ENCODE measurements around the gene BMF. TPM values are rescaled to one million over a fixed set of nuclear protein-coding genes. Genes with fewer than 3 reads are reported as not detected.

Gene BMF
- total and polyA plus RNA-seq, 4 experiments from 2014 or later: 0.55 to 13.7 (median 7.1) TPM

DNA sequence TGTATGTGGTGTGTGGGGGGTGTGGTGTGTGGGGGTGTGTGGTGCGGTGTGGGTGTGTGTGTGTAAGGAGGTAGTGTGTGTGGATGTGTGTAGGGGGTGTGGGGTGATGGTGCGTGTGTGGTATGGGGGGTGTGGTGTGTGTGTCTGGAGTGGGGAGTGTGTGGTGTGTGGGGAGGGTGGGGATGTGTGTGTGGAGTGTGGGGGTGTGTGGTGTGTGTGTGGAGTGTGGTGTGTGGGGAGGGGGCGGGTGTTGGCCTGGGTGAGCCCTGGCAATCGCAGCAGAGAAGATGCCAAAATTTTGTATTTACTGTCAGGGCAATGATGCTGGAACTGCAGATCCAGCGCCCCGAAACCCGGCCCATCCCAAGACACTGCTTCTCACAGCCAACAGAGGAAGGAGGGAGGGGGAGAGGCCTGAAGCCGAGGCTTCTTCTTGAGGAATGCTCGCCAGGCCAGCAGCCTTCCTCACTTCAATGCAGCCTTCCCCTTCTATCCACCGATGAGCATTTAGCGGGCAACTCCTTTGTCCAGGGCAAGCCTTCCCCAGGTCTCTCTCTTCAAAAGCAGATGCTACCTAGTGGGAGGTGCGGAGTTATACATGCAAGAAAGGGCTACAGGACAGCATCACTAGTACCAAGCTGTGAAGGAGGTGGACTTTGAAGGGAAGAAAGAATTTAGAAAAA is 57.8 kb downstream of the BMF start:
- H3K36me3 ChIP-seq (ENCODE audit: insufficient read depth, low read length): no peaks in the 10 kb centered on the region
- Mint-ChIP-seq H3K27me3 (no peaks in the 10 kb centered on the region), H3K36me3 (peaks cover 0 to 1% of the 10 kb centered on the region in 2 donors), H3K9me3 (no peaks in the 10 kb centered on the region), H3K27ac (peak overlapping the region in 3 of 7 donors; percentile 20 to 53 (median 21)), H3K4me1 (peaks cover 38 to 76% (median 57%) of the 10 kb centered on the region in 4 donors), H3K4me3 (no peak overlapping the region)
- ChIA-PET CTCF (ENCODE audit: partially characterized antibody) (interaction anchor here (2.7 kb wide), 1 partner anchor 54 kb away, joined by 11 read pairs; no protein-coding TSS in a partner anchor), POLR2A (ENCODE audit: partially characterized antibody) (no interaction called here)
- peaks cover 70% of the 10 kb centered on the region for H3K4me1 ChIP-seq (ENCODE audit: insufficient read depth, low read length)
- intact Hi-C loops (cut with micrococcal nuclease): no loop called here
- H3K4me3 ChIP-seq (ENCODE audit: low read length in 2 of 2): no peak overlapping the region
- no peak for DNase-seq
- H3K27ac ChIP-seq (ENCODE audit: low read depth, low read length): no peak overlapping the region
- H3K9me3 ChIP-seq (ENCODE audit: control insufficient read depth in 1 of 2, low read length in 2 of 2): no peaks in the 10 kb centered on the region
- H3K27me3 ChIP-seq (ENCODE audit: insufficient read depth, low read length): no peaks in the 10 kb centered on the region

DNA sequence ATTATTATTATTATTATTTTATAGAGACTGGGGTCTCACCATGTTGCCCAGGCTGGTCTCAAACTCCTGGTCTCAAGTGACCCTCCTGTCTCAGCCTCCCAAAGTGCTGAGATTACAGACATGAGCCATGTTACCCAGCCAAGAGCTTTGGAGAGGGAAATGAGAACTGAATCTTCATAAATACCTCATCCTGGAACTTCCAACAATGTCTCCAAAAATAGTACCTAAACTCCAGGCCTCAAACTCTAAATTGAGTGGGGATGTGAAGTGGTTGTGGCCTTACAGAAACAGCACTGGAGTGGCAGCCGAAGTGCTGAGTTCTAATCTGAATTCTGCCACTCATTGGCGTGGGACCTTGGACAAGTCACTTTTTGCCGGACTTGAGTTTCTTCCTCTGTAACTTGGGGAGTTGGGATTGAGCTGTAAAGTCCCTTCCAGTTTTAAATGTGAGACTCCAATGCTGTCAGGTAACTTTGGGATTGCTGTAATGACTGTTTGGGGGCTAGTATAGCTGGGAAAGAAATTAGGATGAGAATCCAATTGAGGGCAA is 59.7 kb downstream of the BMF start:
- Mint-ChIP-seq H3K27ac (peak overlapping the region in 5 of 7 donors; percentile 34 to 88 (median 78)), H3K36me3 (peaks cover 0 to 1% of the 10 kb centered on the region in 2 donors), H3K4me3 (peak overlapping the region in 1 of 8 donors; percentile 1), H3K9me3 (no peaks in the 10 kb centered on the region), H3K4me1 (peaks cover 39 to 65% (median 52%) of the 10 kb centered on the region in 4 donors), H3K27me3 (no peaks in the 10 kb centered on the region)
- no peaks in the 10 kb centered on the region for H3K9me3 ChIP-seq (ENCODE audit: control insufficient read depth in 1 of 2, low read length in 2 of 2)
- no peaks in the 10 kb centered on the region for H3K27me3 ChIP-seq (ENCODE audit: insufficient read depth, low read length)
- POLR2A ChIA-PET (ENCODE audit: partially characterized antibody): interaction anchor here (1.0 to 4.1 kb wide), 10 partner anchors 11 to 275 kb away, joined by 3 to 63 read pairs (median 7); partner anchors contain the start of genes BMF and SRP14
- CTCF ChIA-PET (ENCODE audit: partially characterized antibody): interaction anchor here (1.4 to 6.4 kb wide), 8 partner anchors 10 to 261 kb away, joined by 3 to 178 read pairs (median 32); partner anchors contain the start of genes BMF and SRP14
- no peaks in the 10 kb centered on the region for H3K36me3 ChIP-seq (ENCODE audit: insufficient read depth, low read length)
- no peak overlapping the region for H3K27ac ChIP-seq (ENCODE audit: low read depth, low read length)
- intact Hi-C loops (cut with micrococcal nuclease): no loop called here
- DNase-seq: no peak
- H3K4me3 ChIP-seq (ENCODE audit: low read length in 2 of 2): no peak overlapping the region
- H3K4me1 ChIP-seq (ENCODE audit: insufficient read depth, low read length): peaks cover 64% of the 10 kb centered on the region

DNA sequence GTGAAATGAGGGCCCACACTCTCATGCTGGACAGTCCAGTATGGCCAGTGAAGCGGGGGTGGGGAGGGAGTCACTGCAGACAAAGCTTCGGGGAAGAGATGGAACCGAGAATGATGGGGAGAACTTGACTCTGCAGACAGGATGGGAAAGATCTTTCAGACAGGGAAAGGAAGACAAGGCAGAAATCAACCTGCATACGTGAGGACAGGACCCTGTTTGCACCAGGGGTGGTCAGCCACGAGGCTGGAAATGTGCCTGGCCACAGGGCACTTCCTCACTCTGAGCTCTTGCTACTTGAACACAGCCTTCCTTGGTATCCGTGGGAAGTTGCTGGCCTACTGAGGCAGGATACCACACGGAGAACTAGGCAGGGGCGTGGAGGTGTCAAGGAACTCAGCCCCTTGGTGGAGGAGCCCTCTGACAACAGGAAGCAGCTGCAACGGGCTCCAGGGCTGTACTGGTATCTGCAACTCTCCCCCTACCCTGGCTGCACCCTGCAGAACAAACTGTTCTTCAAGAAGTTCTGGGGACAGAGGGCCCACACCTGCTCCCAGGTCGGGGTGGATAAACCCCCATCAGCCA is 60.4 kb downstream of the BMF start:
- ChIA-PET POLR2A (ENCODE audit: partially characterized antibody) (interaction anchor here (0.7 to 4.1 kb wide), 14 partner anchors 11 to 274 kb away, joined by 3 to 63 read pairs (median 4); partner anchors contain the start of genes BMF and SRP14), CTCF (ENCODE audit: partially characterized antibody) (interaction anchor here (1.0 to 6.4 kb wide), 11 partner anchors 10 to 289 kb away, joined by 3 to 178 read pairs (median 8); partner anchors contain the start of genes BMF and SRP14)
- H3K27ac Mint-ChIP-seq: peak overlapping the region; percentile 88 to 98 (median 93)
- Histone ChIP-seq H3K27me3 (ENCODE audit: insufficient read depth, low read length) (no peaks in the 10 kb centered on the region), H3K27ac (ENCODE audit: low read depth, low read length) (peak overlapping the region; percentile 50), H3K36me3 (ENCODE audit: insufficient read depth, low read length) (no peaks in the 10 kb centered on the region), H3K9me3 (ENCODE audit: control insufficient read depth in 1 of 2, low read length in 2 of 2) (no peaks in the 10 kb centered on the region), H3K4me3 (ENCODE audit: low read length in 2 of 2) (peak overlapping the region; percentile 17 to 19), H3K4me1 (ENCODE audit: insufficient read depth, low read length) (peaks cover 57% of the 10 kb centered on the region)
- H3K27me3 Mint-ChIP-seq: no peaks in the 10 kb centered on the region
- peak overlapping the region in 7 of 8 donors; percentile 45 to 77 (median 64) for H3K4me3 Mint-ChIP-seq
- peaks cover 34 to 58% (median 47%) of the 10 kb centered on the region in 4 donors for H3K4me1 Mint-ChIP-seq
- DNase-seq: peak in 3 of 5 donors; percentile 19 to 33 (median 28)
- no peaks in the 10 kb centered on the region for H3K36me3 Mint-ChIP-seq
- intact Hi-C loops (cut with micrococcal nuclease): no loop called here
- H3K9me3 Mint-ChIP-seq: no peaks in the 10 kb centered on the region

DNA sequence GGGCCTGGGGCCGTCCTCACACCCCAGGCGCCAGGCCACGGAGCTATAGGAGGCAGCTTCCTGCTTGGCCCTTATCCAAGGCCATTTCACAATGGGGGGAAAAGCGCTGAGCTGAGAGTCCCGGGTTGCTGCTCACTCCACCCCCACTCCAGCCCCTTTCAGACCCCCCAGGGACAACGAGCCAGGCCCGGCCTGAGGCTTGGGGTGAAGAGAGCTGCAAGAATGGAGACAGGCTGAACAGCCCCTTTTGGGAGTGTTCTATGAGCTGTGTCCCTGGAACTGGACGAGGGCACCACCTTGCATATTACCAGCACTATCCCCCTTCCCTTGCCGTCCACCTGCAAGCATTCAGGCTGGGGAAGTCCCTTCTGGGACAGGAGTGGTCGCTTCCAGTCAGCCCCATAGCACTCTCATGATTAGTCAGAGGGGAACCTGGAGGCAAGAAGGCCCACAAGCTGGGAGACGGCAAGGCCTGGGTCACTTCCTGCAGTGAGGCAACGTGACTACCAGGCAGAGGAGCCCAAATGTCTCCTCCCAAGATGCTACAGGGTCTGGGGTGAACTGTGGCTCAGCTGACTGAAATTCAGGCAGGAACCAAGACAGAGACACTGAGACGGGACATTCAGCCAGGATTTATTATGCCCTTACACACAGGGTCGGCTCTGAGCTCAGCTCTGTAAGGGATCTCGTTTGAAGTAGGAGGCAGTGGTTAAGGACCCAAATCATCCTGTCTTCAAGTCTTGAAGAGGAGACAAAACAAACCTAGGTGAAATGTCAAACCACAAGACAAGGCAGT is 61.1 kb downstream of the BMF start:
- Histone ChIP-seq H3K9me3 (ENCODE audit: control insufficient read depth in 1 of 2, low read length in 2 of 2) (no peaks in the 10 kb centered on the region), H3K4me1 (ENCODE audit: insufficient read depth, low read length) (peaks cover 55% of the 10 kb centered on the region), H3K36me3 (ENCODE audit: insufficient read depth, low read length) (no peaks in the 10 kb centered on the region), H3K4me3 (ENCODE audit: low read length in 2 of 2) (peak overlapping the region in 1 of 2 donors; percentile 17), H3K27ac (ENCODE audit: low read depth, low read length) (peak overlapping the region; percentile 50), H3K27me3 (ENCODE audit: insufficient read depth, low read length) (no peaks in the 10 kb centered on the region)
- Mint-ChIP-seq H3K4me1 (peaks cover 34 to 51% (median 44%) of the 10 kb centered on the region in 4 donors), H3K27ac (peak overlapping the region; percentile 88 to 98 (median 93)), H3K4me3 (peak overlapping the region in 7 of 8 donors; percentile 4 to 77 (median 64)), H3K27me3 (no peaks in the 10 kb centered on the region), H3K9me3 (no peaks in the 10 kb centered on the region), H3K36me3 (no peaks in the 10 kb centered on the region)
- peak in 3 of 5 donors; percentile 18 to 71 (median 47) for DNase-seq
- ChIA-PET CTCF (ENCODE audit: partially characterized antibody) (interaction anchor here (1.0 to 6.4 kb wide), 14 partner anchors 9 to 296 kb away, joined by 3 to 178 read pairs (median 6); partner anchors contain the start of genes BMF and SRP14), POLR2A (ENCODE audit: partially characterized antibody) (interaction anchor here (0.7 to 4.1 kb wide), 14 partner anchors 10 to 273 kb away, joined by 3 to 63 read pairs (median 4); partner anchors contain the start of genes BMF and SRP14)
- intact Hi-C loops (cut with micrococcal nuclease): no loop called here

DNA sequence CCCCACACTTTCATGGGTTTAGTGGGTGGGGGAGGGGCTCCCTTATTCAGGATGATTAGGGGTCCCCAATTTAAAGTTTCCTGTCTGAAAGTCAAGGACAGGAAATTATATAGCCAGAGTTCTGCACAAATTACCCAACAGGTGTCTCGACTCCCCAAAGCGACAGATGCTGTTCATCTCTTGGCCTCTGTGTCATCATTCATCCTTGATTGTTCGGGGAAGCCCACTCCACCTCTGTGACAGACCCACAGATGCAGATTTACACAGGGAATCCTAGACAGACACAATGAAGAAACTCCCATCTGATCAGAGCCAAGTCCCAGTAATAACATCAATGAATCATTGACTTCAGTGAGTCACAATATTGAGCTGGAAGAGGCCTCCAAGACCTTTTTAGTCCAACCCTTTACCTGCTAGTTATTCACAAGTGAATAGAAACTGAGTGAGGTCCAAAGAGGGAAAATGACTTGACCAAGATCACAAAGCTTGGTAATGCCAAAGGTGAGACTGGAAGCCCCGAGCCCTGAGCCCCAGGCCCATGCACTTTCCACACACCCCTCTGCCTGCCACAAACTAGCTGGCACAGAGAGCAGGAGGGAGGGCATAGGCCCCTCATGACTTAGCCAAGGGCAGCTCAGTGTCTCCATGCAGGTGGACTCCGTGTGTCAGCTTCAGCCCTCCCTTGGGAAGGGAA is 61.8 kb downstream of the BMF start:
- H3K4me3 ChIP-seq (ENCODE audit: low read length in 2 of 2): no peak overlapping the region
- Mint-ChIP-seq H3K36me3 (no peaks in the 10 kb centered on the region), H3K4me1 (peaks cover 34 to 51% (median 40%) of the 10 kb centered on the region in 4 donors), H3K4me3 (peak overlapping the region in 1 of 8 donors; percentile 77), H3K27ac (peak overlapping the region in 3 of 7 donors; percentile 88 to 96 (median 92)), H3K27me3 (no peaks in the 10 kb centered on the region), H3K9me3 (no peaks in the 10 kb centered on the region)
- POLR2A ChIA-PET (ENCODE audit: partially characterized antibody): interaction anchor here (2.6 to 4.1 kb wide), 5 partner anchors 9 to 262 kb away, joined by 10 to 63 read pairs (median 36); partner anchors contain the start of genes BMF and SRP14
- no peaks in the 10 kb centered on the region for H3K9me3 ChIP-seq (ENCODE audit: control insufficient read depth in 1 of 2, low read length in 2 of 2)
- no peak for DNase-seq
- intact Hi-C loops (cut with micrococcal nuclease): no loop called here
- H3K4me1 ChIP-seq (ENCODE audit: insufficient read depth, low read length): peaks cover 55% of the 10 kb centered on the region
- H3K27me3 ChIP-seq (ENCODE audit: insufficient read depth, low read length): no peaks in the 10 kb centered on the region
- H3K36me3 ChIP-seq (ENCODE audit: insufficient read depth, low read length): no peaks in the 10 kb centered on the region
- CTCF ChIA-PET (ENCODE audit: partially characterized antibody): interaction anchor here (1.0 to 6.4 kb wide), 12 partner anchors 9 to 297 kb away, joined by 3 to 178 read pairs (median 8); partner anchors contain the start of genes BMF and SRP14
- peak overlapping the region; percentile 50 for H3K27ac ChIP-seq (ENCODE audit: low read depth, low read length)

Measured in CD4-positive, alpha-beta memory T cell (primary cell).